DOHH2 (cell line): ENCODE measurements around the gene ATP10B.

Experiments
- H3F3A ChIP-seq: fragments of 200-600 bp; sonication (generic), shearing (Covaris generic); 2 replicates; pipeline ENCODE4 v1.6.0; 2016; ENCODE audit warnings: antibody characterized with exemption, mild to moderate bottlenecking; ENCODE audit not compliant: control insufficient read depth, insufficient read depth
- H3K27ac ChIP-seq: fragments of 200-600 bp; sonication (generic); 2 replicates; pipeline ENCODE4 v1.5.1; 2014; ENCODE audit warnings: low read depth, mild to moderate bottlenecking, low read length, moderate library complexity
- H3K27me3 ChIP-seq: fragments of 200-600 bp; sonication (generic); 2 replicates; pipeline ENCODE4 v1.6.1; 2014; ENCODE audit warnings: mild to moderate bottlenecking, low read length, mixed read lengths; ENCODE audit not compliant: control insufficient read depth
- H3K36me3 ChIP-seq: fragments of 200-600 bp; sonication (generic); 2 replicates; pipeline ENCODE4 v1.6.1; 2014; ENCODE audit warnings: mild to moderate bottlenecking, low read length, moderate library complexity, mixed read lengths; ENCODE audit not compliant: control insufficient read depth
- H3K4me1 ChIP-seq: fragments of 200-600 bp; sonication (generic); 2 replicates; pipeline ENCODE4 v1.6.1; 2014; ENCODE audit warnings: mild to moderate bottlenecking, low read length, mixed read lengths; ENCODE audit not compliant: control insufficient read depth
- H3K4me2 ChIP-seq: fragments of 200-600 bp; sonication (generic); 2 replicates; pipeline ENCODE4 v1.6.0; 2014; ENCODE audit warnings: mild to moderate bottlenecking, low read length, moderate library complexity
- H3K4me3 ChIP-seq: fragments of 200-600 bp; sonication (generic); 2 replicates; pipeline ENCODE4 v1.5.1; 2014; ENCODE audit warnings: mild to moderate bottlenecking, low read length, mixed read lengths
- H3K79me2 ChIP-seq: fragments of 200-600 bp; sonication (generic); 2 replicates; pipeline ENCODE4 v1.6.1; 2014; ENCODE audit warnings: mild to moderate bottlenecking, low read length, mixed read lengths; ENCODE audit not compliant: control insufficient read depth
- H3K9me2 ChIP-seq: fragments of 200-600 bp; sonication (generic); replicated peaks from 2 replicates; pipeline ENCODE4 v1.6.1; 2014; ENCODE audit warnings: mild to moderate bottlenecking, low read length, mixed read lengths; ENCODE audit not compliant: control insufficient read depth
- H3K9me3 ChIP-seq: fragments of 200-600 bp; sonication (generic); 2 replicates; pipeline ENCODE4 v1.6.1; 2014; ENCODE audit warnings: antibody characterized with exemption, low read length, mixed read lengths; ENCODE audit not compliant: control insufficient read depth, insufficient read depth
- H4K20me1 ChIP-seq: fragments of 200-600 bp; sonication (generic); 2 replicates; pipeline ENCODE4 v1.6.0; 2014; ENCODE audit warnings: low read depth, mild to moderate bottlenecking, antibody characterized with exemption, low read length, moderate library complexity; ENCODE audit not compliant: control insufficient read depth, insufficient read depth
- EZH2phosphoT487 ChIP-seq: fragments of 200-600 bp; sonication (generic); IDR thresholded peaks from 2 replicates; pipeline ENCODE4 v1.6.1; 2017; ENCODE audit warnings: borderline replicate concordance, mild to moderate bottlenecking, antibody characterized with exemption, low read length, moderate library complexity, mixed read lengths
- TF ChIP-seq, protein P1 (sequence below): fragments of 200-600 bp; sonication (generic); IDR thresholded peaks from one replicate; pipeline ENCODE4 v1.5.1; 2014; ENCODE audit warnings: antibody characterized with exemption, mild to moderate bottlenecking, low read depth, low read length; ENCODE audit not compliant: poor library complexity, severe bottlenecking

ATP10B gene

GRCh38 chr5:160802592-160802991 is 49.4 kb downstream of the ATP10B start:
- H3K36me3 ChIP-seq = no peaks in the 10 kb centered on the region
- H3K4me3 ChIP-seq = no peak overlapping the region
- TF ChIP-seq, protein P1, sequence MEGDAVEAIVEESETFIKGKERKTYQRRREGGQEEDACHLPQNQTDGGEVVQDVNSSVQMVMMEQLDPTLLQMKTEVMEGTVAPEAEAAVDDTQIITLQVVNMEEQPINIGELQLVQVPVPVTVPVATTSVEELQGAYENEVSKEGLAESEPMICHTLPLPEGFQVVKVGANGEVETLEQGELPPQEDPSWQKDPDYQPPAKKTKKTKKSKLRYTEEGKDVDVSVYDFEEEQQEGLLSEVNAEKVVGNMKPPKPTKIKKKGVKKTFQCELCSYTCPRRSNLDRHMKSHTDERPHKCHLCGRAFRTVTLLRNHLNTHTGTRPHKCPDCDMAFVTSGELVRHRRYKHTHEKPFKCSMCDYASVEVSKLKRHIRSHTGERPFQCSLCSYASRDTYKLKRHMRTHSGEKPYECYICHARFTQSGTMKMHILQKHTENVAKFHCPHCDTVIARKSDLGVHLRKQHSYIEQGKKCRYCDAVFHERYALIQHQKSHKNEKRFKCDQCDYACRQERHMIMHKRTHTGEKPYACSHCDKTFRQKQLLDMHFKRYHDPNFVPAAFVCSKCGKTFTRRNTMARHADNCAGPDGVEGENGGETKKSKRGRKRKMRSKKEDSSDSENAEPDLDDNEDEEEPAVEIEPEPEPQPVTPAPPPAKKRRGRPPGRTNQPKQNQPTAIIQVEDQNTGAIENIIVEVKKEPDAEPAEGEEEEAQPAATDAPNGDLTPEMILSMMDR = no peak
- no peak for TF ChIP-seq EZH2phosphoT487
- no peaks in the 10 kb centered on the region for H3K9me3 ChIP-seq
- H3K79me2 ChIP-seq = no peaks in the 10 kb centered on the region
- no peaks in the 10 kb centered on the region for H3K27me3 ChIP-seq
- H3F3A ChIP-seq = no peaks in the 10 kb centered on the region
- H3K27ac ChIP-seq = no peak overlapping the region
- no peak overlapping the region for H3K4me2 ChIP-seq
- H4K20me1 ChIP-seq = no peaks in the 10 kb centered on the region
- H3K4me1 ChIP-seq = no peaks in the 10 kb centered on the region
- no peaks in the 10 kb centered on the region for H3K9me2 ChIP-seq

DNA sequence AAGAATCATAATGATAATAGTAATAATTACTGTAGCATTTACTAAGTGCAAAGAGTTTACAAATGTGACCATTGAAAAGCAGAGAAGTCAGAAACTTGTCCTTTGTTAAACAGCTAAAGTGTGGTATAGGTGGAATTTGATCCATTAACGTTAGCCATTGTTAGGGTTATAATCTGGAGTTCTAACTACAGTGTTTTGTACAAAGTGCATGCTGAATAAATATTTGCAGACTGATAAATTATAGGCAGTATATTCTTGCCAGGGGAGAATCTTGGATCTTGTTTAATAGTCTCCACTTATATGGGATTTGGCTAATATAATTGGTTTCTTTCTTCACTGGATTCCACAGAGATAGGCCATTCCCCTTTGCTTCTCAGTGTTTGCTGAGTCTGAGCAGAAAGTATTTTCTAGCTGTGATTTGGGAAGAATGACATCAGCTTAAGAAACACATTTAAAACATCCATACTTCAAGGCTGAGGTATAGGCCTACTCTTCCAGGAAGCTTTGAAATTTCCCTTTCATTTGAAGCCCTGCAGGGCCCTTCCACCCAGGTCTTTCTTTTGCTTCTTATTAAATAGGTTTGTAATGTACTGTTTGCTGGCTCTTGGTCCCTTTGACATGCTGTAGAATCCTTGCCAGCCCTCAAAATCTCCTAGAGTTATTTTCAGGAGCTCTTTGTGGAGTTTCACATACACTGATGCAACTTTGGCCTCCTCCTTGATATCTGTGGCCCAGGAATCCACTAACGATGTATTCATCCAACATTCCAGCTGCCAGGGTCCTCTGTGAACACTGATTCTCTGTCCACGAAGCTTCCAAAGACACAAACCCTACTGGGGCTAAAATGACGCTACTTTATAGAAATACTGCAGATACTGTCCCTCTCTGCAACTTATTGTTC is 51.4 kb downstream of the ATP10B start:
- TF ChIP-seq EZH2phosphoT487 = no peak
- TF ChIP-seq, protein P1 = no peak

DNA sequence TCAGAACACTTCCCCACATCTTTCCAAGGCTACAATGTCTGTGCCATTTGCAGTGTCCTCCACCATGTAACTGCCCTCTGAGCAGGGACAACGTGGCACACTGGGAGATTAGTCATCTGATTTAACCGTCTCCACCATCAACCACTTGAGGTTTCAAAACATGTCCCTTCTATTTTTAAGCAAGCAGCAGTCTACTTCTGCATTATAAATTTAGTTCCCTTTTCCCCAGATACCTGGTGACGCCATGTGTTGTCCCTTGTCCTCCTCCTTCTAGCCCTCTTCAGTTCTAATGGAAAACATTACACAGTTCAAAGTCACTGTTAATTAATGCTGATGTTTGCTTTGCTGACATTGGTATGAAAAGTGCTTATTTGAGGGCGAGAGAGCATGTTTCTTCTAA is 52.8 kb downstream of the ATP10B start:
- no peak overlapping the region for H3K4me2 ChIP-seq
- no peaks in the 10 kb centered on the region for H3K27me3 ChIP-seq
- no peaks in the 10 kb centered on the region for H3K9me2 ChIP-seq
- H3K4me1 ChIP-seq = no peaks in the 10 kb centered on the region
- H3K79me2 ChIP-seq = no peaks in the 10 kb centered on the region
- H3K36me3 ChIP-seq = no peaks in the 10 kb centered on the region
- no peak overlapping the region for H3K4me3 ChIP-seq
- TF ChIP-seq EZH2phosphoT487 = no peak
- TF ChIP-seq, protein P1 = no peak
- H4K20me1 ChIP-seq = no peaks in the 10 kb centered on the region
- no peaks in the 10 kb centered on the region for H3K9me3 ChIP-seq
- H3F3A ChIP-seq = no peaks in the 10 kb centered on the region
- no peak overlapping the region for H3K27ac ChIP-seq

More for the DNA sequence above, 51.4 kb downstream of the ATP10B start:
- no peaks in the 10 kb centered on the region for H4K20me1 ChIP-seq
- no peaks in the 10 kb centered on the region for H3K79me2 ChIP-seq
- H3K27me3 ChIP-seq = no peaks in the 10 kb centered on the region
- H3K9me2 ChIP-seq = no peaks in the 10 kb centered on the region
- no peaks in the 10 kb centered on the region for H3K4me1 ChIP-seq
- H3F3A ChIP-seq = no peaks in the 10 kb centered on the region
- no peak overlapping the region for H3K4me2 ChIP-seq
- H3K9me3 ChIP-seq = no peaks in the 10 kb centered on the region
- no peak overlapping the region for H3K4me3 ChIP-seq
- no peaks in the 10 kb centered on the region for H3K36me3 ChIP-seq
- H3K27ac ChIP-seq = no peak overlapping the region
